DMS 273 (cell line): ENCODE measurements around the gene SLC6A4.
A peak's percentile ranks its signal among the peaks of the same experiment; 100 is the strongest.

Experiments
- DNase-seq: peaks from one replicate; lab custom pipeline; 2025; ENCODE audit not compliant: unreplicated experiment; lab: John Stamatoyannopoulos, UW

SLC6A4 gene

DNA sequence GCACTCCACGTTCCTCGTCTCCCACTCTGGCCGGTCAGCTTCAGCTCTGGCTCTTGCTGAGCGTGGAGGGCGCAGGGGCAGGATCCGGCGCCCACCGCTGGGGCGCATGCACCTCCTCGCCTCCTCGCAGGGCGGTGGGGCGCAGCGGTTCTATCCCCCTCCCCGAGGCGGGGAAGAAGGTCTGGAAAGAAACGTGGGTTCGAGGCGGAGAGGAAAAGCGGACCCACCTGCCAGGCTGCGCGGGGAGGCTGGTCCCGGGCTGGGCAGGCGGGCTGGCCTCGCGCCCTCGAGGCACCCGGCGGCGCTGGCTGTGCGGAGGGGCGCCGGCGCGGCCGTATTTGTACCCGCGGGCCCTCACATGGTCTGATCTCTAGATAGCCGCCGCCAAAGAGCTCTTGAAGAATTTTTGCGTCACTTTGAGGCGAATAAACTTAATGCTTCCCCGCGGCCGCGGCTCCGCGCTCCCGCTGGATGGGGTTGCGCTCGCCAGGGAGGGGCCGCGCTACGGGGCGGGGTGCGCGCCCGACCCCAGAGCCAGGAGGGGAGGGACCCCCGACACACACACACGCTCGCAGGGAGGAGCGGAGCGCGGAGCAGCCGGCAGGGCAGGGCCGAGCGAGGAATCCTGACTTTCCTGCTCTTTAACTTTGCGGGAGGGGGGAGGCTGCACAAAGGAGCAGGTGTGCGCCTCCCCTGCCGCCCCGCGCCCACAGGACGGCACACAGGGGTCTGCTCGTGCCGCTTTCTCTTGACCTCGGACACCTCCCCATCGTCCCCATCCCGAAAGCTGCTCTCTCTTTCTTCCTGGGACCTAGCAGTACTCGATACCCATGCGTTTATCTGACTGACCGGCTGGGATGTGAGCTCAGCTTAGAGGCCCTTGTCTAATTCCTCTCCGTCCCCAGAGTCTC lies at the start of gene SLC6A4:
Gene SLC6A4 (minus strand): TSS at position 312 of the 911 bp plus-strand sequence. CDS start 13,739 bp downstream, outside the sequence.
- DNase-seq = peak; percentile 66

DNA sequence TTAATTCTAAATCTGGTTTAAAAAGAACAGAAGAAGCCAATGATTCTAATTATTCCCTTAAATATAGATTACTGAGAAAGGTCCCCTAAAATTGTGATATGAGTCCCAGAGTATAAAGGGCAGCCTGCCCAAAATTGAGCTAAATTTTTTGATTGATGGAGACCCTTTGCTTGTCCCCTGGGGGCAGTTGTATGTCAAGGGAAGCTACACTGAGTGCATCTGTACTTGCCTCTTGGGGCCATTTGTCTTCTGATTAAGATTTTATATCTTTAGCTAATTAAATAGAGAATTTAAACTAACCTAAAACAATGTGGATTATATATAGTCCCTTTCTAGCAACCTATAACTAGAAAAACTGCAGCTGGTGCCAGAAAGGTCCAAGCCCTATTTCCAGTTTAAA lies 43.7 kb upstream of the SLC6A4 start:
- no peak for DNase-seq

GRCh38 chr17:30278032-30278431 lies 42.5 kb upstream of the SLC6A4 start:
- DNase-seq = peak; percentile 43

DNA sequence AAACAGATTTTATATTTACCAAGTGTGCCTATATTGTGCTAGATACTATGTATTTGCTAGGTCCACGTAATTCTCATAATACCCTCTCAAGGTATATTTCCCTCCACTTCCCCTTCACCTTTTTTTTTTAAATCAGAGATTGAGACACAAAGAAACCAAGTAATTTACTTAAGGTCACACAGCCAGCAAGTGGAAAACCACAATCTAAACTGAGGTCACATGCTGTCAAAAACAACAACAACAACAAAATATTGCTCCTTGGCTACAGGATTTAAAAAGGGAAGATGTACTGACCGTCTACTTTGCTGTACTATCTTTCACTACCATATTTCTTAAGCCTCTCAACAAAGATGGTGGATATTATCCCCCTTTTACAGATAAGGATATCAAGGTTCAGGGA lies 40.4 kb upstream of the SLC6A4 start:
- DNase-seq = no peak

DNA sequence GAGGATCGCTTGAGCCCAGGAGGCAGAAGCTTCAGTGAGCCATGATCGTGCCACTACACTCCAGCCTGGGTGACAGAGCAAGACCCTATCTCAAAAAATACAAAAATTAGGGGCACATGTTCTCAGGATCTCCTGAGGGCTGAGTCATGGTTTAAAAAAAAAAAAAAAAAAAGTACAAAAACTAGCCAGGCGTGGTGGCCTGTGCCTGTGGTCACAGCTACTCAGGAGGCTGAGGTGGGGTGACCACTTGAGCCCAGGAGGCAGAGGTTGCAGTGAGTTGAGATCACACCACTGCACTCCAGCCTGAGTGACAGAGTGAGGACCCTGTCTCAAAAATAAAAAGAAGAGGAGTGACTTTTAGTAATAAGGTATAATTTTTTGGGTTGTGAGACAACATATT lies 39.4 kb upstream of the SLC6A4 start:
- no peak for DNase-seq

GRCh38 chr17:30273373-30273772 lies 37.9 kb upstream of the SLC6A4 start:
- DNase-seq = peak; percentile 14

GRCh38 chr17:30271102-30271501 lies 35.6 kb upstream of the SLC6A4 start:
- DNase-seq = no peak

DNA sequence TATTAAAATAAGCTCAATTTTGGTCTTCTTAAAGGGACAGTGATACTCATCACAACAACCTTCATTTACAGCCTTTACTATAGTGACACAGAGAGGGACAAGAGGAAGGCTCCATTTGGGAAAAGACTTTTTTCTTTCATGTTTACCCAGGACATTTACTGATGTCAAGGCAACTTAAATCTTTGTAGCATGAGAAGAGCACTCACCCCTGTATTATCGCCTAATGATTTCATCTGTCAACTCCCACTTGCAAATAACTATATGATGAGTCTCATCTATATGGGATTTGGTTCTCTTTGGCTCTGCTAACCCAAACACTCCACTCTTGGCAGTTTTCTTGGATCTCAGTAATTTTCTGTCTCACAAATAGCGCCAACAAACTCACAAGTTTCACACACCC lies 32.1 kb upstream of the SLC6A4 start:
- no peak for DNase-seq

DNA sequence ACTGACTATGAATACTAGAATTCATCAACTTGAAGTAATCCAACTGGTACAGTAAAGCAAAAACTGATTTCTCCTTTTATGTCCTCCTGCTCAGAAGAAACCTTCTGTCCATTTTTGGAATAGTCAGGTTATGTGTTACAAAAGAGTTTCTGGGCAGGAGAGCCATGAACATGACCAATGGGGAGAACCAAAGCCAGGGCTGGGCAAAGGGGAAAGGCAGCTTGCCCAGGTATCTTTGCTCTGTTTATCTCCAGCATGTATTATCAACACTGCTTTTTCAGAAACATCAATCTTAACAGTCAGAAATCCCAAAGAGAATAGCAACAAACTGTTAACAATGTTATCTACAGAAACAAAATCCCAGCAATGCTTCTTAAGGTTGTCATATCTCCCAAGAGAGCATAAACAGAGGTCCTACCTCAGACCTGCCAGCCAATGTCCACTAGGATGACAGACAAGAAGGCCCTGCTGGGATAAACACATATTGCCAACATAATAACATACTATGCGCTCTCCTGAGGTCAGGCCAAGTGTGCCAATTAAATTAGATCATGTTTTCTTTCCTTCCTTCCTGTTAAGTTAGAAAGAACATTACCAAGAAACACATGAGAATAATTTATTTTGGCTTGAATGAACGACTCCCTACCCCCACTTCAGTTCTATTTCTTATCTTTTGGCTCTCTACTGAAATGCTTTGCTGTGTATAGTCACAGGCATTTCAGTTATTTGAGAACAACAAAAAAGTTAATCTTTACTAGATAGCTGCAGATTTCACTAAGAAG lies 28.2 kb upstream of the SLC6A4 start:
- DNase-seq = no peak

GRCh38 chr17:30256756-30257506 lies 21.4 kb upstream of the SLC6A4 start:
- no peak for DNase-seq

DNA sequence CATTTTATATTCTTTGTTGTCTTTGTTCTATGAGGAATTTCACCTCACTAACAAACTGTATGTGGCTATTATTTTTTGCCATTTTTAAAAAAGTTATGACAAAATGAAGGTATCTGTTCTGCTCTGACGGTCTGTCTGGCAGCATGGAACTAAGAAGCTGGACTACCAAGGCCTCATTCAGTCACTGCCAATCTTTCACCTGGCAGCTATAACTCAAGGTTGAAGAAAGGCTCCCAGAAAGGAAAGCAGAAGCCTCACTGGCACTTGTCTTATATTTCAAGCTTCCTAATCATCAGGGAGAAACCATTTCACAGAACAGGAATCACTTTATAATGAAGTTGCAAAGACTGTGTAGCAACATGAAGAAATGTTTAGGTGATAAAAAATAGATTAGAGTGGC lies 18.7 kb upstream of the SLC6A4 start:
- DNase-seq = no peak

DNA sequence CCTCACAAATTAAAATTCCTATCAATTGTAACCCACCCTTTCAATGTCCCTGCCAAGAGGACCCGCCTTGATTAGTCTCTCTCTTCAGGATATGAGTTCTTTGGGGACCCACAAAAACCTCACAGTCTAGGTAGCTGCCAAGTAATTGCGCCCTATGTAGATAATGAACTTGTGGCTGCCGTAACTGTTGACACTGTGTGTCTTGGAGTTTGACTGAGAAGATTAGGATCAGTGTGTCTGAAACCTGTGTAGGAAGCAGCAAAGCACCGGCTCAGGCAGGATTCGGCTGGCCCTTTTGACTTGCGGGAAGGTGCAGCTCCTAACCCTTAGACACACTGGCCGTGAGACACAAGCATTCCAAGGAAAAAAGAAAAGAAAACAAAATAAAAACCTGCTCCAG lies 17.8 kb upstream of the SLC6A4 start:
- no peak for DNase-seq

DNA sequence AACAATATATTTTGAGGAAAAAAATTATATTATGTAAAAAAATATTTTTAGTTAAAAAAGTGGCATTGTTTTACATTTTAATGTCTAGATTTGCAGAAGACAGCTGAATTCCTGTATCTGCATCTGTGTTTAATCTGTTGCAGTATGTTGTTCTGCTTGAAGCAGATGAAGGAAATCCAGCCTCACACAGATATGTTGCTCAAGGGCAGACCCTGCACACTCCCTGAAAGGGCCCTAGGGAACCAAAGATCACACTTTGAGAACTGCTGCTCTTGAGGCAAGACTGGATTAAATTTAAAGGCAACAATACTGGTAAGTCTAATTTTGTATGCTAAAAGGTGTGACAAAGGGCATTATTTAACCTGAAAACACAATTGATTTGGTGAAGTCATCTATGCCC lies 16.4 kb upstream of the SLC6A4 start:
- no peak for DNase-seq

GRCh38 chr17:30249460-30249859 lies 14.0 kb upstream of the SLC6A4 start:
- DNase-seq = no peak

DNA sequence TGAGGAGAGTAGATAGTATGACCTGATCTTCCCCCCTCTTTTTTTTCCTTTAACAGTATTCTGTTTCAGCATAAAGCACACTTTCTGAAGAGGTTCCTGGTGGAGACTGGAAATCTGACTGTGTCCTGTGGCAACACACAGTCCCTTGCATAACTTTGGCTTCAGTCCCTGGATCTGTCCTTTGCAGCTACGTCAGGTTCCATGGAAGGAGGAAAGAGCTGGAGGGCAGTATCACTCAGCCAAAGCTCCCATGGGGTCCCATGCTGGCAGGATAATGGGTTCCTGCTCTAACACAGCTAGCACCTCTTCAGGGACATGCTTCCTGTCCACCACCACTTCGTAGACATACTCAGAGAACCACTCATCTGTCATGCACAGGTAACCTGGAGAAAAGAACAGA lies 13.3 kb upstream of the SLC6A4 start:
- DNase-seq = no peak

GRCh38 chr17:30246460-30246859 lies 11.0 kb upstream of the SLC6A4 start:
- no peak for DNase-seq

DNA sequence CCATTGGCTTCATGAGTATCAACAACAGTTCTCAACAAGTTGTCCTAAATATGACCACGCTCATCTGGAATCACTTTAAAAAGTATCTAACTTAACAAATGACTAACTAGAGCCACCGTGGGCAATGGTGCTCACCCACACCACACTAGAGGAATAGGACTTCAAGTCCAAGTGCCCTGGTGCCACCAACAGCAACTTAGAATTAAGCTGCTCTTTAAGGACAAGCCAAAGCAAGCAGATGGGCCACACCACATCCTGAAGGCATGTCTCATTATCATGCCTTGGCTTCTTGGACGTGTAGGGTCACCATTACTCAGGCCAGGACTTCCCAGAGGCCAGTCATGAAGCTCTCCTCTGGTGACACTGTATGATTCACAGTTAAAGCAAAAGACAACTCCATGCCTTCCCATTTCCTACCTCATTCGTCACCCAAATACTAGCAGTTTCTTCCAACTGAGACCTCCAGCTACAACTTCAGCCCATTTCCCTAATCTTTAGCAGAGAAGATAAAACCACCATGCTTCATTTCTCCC lies 9.4 kb upstream of the SLC6A4 start:
- DNase-seq = no peak

GRCh38 chr17:30243568-30243967 lies 8.1 kb upstream of the SLC6A4 start:
- no peak for DNase-seq

DNA sequence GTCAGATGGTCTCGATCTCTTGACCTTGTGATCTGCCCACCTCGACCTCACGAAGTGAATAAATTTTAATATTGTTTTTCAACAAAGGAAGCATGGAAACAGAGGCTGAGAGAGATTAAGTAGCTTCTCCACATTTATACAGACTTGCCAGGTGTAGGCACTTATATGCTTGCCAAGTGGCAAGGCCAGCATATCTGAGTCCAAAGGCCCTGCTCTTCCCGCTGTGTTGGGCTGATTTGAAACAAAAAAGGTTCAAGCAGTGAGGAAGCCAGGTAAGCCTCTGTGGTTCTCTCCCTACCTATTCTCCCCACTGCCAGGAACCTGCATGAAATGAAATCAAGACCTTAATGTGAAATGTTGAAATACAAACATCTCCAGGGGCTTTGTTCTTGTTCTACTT lies 7.5 kb upstream of the SLC6A4 start:
- DNase-seq = no peak

- no peak for DNase-seq
Measured at GRCh38 chr17:30241051-30241450, 5.6 kb upstream of the SLC6A4 start.

DNA sequence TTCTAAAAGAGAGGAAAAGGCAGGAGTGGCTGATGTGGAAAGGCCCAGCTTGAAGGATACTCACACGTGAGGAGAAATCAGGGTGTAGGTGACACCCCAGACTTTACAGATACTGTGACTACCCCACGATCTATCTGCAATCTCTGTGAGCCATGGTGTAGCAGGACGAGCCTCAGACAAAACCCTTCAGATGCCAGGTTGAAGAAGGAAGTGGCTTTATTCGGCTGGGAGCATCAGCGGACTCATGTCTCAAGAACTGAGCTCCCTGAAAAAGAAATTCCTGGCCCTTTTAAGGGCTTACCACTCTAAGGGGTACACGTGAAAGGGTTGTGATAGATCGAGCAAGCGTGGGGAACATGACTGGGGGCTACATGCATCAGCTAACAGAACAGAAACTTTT lies 4.7 kb upstream of the SLC6A4 start:
- no peak for DNase-seq
